A549 treated with CpdA at 1 μM for 4 hours (cell line): ENCODE measurements around the gene DCUN1D5. TPM values are rescaled to one million over a fixed set of nuclear protein-coding genes. Genes with fewer than 3 reads are reported as not detected.

Source experiments
- total RNA-seq: library from RNA; stranded (reverse); fragments of 200-300 nt; extraction: Qiagen RNA extraction; gene quantifications from 5 replicates; pipeline ENCODE4 v1.2.3, GENCODE V29; 2022; ENCODE audit warnings: low read depth

Gene DCUN1D5
- total RNA-seq, result 62.1 to 65.8 TPM (median 63.2 TPM) in 5 replicates

DNA sequence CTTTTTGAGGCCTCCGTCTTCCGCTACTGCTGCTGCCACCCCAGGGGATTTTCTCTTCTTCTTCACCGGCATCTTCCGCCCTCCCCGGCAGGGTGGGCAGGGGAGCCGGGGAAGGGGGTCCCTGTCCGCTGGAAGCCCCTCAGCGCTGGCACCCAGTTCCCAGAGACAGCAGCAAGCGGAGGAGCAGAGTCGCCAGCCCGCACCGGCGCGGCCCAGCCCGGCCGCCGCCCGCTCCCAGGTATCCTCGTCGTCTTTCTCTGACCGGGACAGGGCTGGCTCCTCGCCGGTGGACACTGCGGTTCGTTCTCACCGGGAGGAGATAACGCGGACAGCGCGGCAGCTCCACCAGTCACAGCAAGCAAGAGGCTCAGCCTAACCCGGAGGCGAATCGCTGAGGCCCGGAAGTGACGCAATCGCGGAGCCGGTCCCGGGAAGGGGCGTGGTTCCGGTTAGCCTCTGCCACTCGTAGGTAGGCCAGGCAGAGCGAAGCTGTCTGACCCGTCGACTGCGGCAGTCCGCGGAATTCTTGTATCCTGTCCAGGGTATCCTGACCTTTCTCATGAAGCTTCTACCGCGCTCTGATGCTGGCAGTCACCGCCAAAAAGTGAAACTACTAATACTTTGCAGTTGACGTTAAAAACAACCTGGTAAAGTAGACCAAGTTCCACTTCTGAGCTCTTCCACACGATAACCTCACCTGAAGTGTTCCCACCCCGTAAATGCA is at the start of gene DCUN1D5:
Gene DCUN1D5, minus strand, starts transcription at position 360 of the 724 bp plus-strand sequence. Its CDS starts 288 bp downstream, at position 72.

DNA sequence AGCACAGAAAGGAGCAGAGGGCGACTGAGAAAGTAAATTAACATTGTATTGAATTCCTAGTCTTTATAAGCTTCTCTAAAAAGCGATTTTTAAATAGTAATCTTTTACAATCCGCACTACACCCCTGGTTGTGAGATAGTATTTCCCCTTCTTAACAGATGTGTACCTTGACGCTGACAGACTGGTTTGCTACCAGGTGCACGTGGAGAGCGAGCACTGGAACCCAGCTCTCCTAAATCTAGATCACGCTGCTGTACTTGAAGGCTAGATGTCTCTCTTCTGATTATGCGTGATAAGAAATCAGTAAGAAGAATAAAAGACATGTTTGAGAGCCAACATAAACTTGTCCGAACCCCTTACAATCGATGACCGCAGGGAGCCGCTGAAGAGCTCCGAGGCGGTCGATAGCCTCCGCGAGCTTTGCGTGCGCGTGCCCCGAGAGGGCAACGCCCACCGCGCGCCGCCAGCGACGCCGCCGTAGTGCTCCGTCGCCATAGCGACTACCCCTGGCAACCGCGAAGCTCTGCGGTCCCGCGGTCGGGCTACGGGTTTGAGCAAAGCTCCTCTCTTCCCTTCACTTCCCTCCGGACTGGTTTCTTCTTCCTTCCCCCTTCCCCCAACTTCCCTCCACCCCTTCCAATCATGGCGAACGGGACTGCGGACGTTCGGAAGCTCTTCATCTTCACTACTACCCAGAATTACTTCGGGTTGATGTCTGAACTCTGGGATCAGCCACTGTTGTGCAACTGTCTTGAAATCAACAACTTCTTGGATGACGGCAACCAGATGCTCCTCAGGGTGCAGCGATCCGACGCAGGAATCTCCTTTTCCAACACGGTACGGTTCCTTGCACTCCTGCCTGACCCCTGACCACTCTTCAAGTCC is 17.2 kb upstream of the DCUN1D5 start, which contains the start of gene DYNC2H1:
Gene DYNC2H1, plus strand, starts transcription at position 494 of the 885 bp plus-strand sequence. Its CDS starts 149 bp downstream, at position 643.

Other genes with a start within 250 kb of the DCUN1D5 start
- gene MMP3, start 248.6 kb downstream of the DCUN1D5 start, total RNA-seq, result 0.05 to 0.24 TPM (median 0.07 TPM) in 3 of 5 replicates, not detected in the others
- gene MMP12, start 217.2 kb downstream of the DCUN1D5 start, total RNA-seq, result 0.02 to 0.09 TPM in 2 of 5 replicates, not detected in the others
- 0.06 TPM in 1 of 5 replicates, not detected in the others for gene MMP13, start 136.4 kb downstream of the DCUN1D5 start, total RNA-seq
- 6.1 to 7.6 TPM (median 6.6 TPM) in 5 replicates for gene DYNC2H1, start 17.3 kb upstream of the DCUN1D5 start, total RNA-seq